Ishikawa (cell line): ENCODE measurements around the gene ST3GAL5.
A peak's percentile ranks its signal among the peaks of the same experiment; 100 is the strongest.

Source experiments
- CEBPB ChIP-seq: IDR thresholded peaks from 2 replicates; pipeline ENCODE4 v1.6.1; 2012
- CREB1 ChIP-seq: IDR thresholded peaks from 2 replicates; pipeline ENCODE4 v1.6.1; 2012; ENCODE audit warnings: low read depth
- EGR1 ChIP-seq: IDR thresholded peaks from 2 replicates; pipeline ENCODE4 v1.6.1; 2012
- EP300 ChIP-seq: IDR thresholded peaks from 2 replicates; pipeline ENCODE4 v1.6.1; 2012; ENCODE audit warnings: borderline replicate concordance
- FOXM1 ChIP-seq: IDR thresholded peaks from 2 replicates; pipeline ENCODE4 v1.6.1; 2012; ENCODE audit warnings: low read depth, borderline replicate concordance
- MAX ChIP-seq: IDR thresholded peaks from 2 replicates; pipeline ENCODE4 v1.6.1; 2012
- NFIC ChIP-seq: IDR thresholded peaks from 2 replicates; pipeline ENCODE4 v1.6.1; 2012
- RAD21 ChIP-seq: IDR thresholded peaks from 2 replicates; pipeline ENCODE4 v1.6.1; 2012; ENCODE audit warnings: low read depth
- REST ChIP-seq: IDR thresholded peaks from 2 replicates; pipeline ENCODE4 v1.6.1; 2012; ENCODE audit warnings: low read depth, mild to moderate bottlenecking
- TAF1 ChIP-seq: IDR thresholded peaks from 2 replicates; pipeline ENCODE4 v1.6.1; 2012; ENCODE audit warnings: low read depth, mild to moderate bottlenecking
- TCF12 ChIP-seq: IDR thresholded peaks from 2 replicates; pipeline ENCODE4 v1.6.1; 2012; ENCODE audit warnings: low read depth
- TEAD4 ChIP-seq: IDR thresholded peaks from 2 replicates; pipeline ENCODE4 v1.6.1; 2012
- USF1 ChIP-seq: IDR thresholded peaks from 2 replicates; pipeline ENCODE4 v1.6.1; 2012
- YY1 ChIP-seq: IDR thresholded peaks from 2 replicates; pipeline ENCODE4 v1.6.1; 2012; ENCODE audit warnings: low read depth
- ZBTB7A ChIP-seq: IDR thresholded peaks from 2 replicates; pipeline ENCODE4 v1.6.1; 2012; ENCODE audit warnings: low read depth

ST3GAL5 gene

GRCh38 chr2:85913884-85914881 lies 25.4 kb upstream of the ST3GAL5 start:
- TF ChIP-seq REST (no peak), CEBPB (peak; percentile 65; the same call in 1 of the 2 replicates)

GRCh38 chr2:85911814-85912692 lies 23.3 kb upstream of the ST3GAL5 start:
- TF ChIP-seq REST (no peak), TAF1 (no peak), CEBPB (no peak), EGR1 (no peak), CREB1 (no peak), TEAD4 (no peak), YY1 (no peak), NFIC (no peak), MAX (no peak), ZBTB7A (no peak), FOXM1 (no peak), EP300 (no peak), RAD21 (no peak), TCF12 (no peak)

GRCh38 chr2:85911097-85911496 lies 22.3 kb upstream of the ST3GAL5 start:
- TF ChIP-seq FOXM1 (no peak), TEAD4 (no peak)

GRCh38 chr2:85909005-85909404 lies 20.2 kb upstream of the ST3GAL5 start:
- TF ChIP-seq YY1 (no peak), TCF12 (no peak), NFIC (no peak), ZBTB7A (no peak), TEAD4 (no peak), CEBPB (no peak), EGR1 (no peak), RAD21 (no peak), CREB1 (no peak), EP300 (no peak), FOXM1 (no peak), MAX (no peak), TAF1 (no peak), REST (no peak), USF1 (no peak)
